OCI-LY3 (cell line): Measurements from ENCODE around the gene FBN3.

Experiments
- H2AFZ ChIP-seq: fragments of 200-600, 300-600 bp; shearing (Covaris generic); 2 replicates; pipeline ENCODE4 v1.6.0; 2014; ENCODE audit warnings: antibody characterized with exemption, low read depth, low read length
- H3K27ac ChIP-seq: fragments of 200-600, 300-600 bp; sonication (generic); 2 replicates; pipeline ENCODE4 v1.5.1; 2014; ENCODE audit warnings: mild to moderate bottlenecking, low read length, moderate library complexity, mixed read lengths
- H3K27me3 ChIP-seq: fragments of 200-600, 300-600 bp; sonication (generic); 2 replicates; pipeline ENCODE4 v1.6.1; 2014; ENCODE audit warnings: low read depth, low read length, mixed read lengths
- H3K36me3 ChIP-seq: fragments of 200-600, 300-600 bp; sonication (generic); replicated peaks from 2 replicates; pipeline ENCODE3; 2014; ENCODE audit warnings: low read depth, low read length, mixed read lengths
- H3K4me1 ChIP-seq: fragments of 300-600, 200-600 bp; sonication (generic); 2 replicates; pipeline ENCODE4 v1.6.1; 2014; ENCODE audit warnings: low read length, mixed read lengths
- H3K4me2 ChIP-seq: fragments of 200-600, 300-600 bp; sonication (generic); 2 replicates; pipeline ENCODE4 v1.6.1; 2014; ENCODE audit warnings: low read length, mixed read lengths
- H3K4me3 ChIP-seq: fragments of 300-600, 200-600 bp; sonication (generic); 2 replicates; pipeline ENCODE4 v1.5.1; 2014; ENCODE audit warnings: antibody characterized with exemption, mild to moderate bottlenecking, low read length, moderate library complexity
- H3K79me2 ChIP-seq: fragments of 300-600, 200-600 bp; shearing (Covaris generic); 2 replicates; pipeline ENCODE4 v1.6.1; 2014; ENCODE audit warnings: mild to moderate bottlenecking, low read length, mixed read lengths
- H3K9ac ChIP-seq: fragments of 300-600, 200-600 bp; shearing (Covaris generic); 2 replicates; pipeline ENCODE4 v1.6.0; 2014; ENCODE audit warnings: mild to moderate bottlenecking, low read length, moderate library complexity
- H3K9me3 ChIP-seq: fragments of 200-600, 300-600 bp; shearing (Covaris generic); 2 replicates; pipeline ENCODE4 v1.6.1; 2014; ENCODE audit warnings: low read length, mixed read lengths; ENCODE audit not compliant: insufficient read depth
- H4K20me1 ChIP-seq: fragments of 200-600, 300-600 bp; sonication (generic); 2 replicates; pipeline ENCODE4 v1.6.1; 2016; ENCODE audit warnings: low read length, mixed read lengths; ENCODE audit not compliant: insufficient read depth
- EZH2phosphoT487 ChIP-seq: fragments of 200-600 bp; shearing (Covaris generic); IDR thresholded peaks from 2 replicates; pipeline ENCODE4 v1.6.1; 2018; ENCODE audit warnings: antibody characterized with exemption, mixed run types, low read depth
- TF ChIP-seq, protein P1 (sequence below): fragments of 200-600, 300-600 bp; sonication (generic); IDR thresholded peaks from 2 replicates; pipeline ENCODE4 v1.5.1; 2014; ENCODE audit warnings: antibody characterized with exemption, low read length, low read depth

Gene FBN3

DNA sequence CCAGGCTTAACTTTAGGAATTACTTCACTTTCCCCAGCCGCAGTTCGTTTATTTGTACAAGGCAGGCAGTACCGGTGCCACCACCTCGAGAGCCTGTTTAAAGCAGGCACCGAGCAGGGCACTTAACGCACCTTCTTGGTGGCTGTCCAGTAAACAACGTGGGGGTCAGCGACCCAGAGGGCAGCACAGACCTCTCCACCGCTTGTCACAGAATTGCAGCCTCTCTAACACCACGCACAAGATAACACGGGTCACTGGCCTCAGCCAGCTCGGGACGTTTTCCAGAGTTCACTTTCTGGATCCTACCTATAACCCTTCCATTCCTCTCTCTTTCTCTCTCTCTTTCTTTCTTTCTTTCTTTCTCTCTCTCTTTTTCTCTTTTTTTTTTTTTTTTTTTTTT is 127.1 kb downstream of the FBN3 start:
- Histone ChIP-seq H3K79me2 (no peaks in the 10 kb centered on the region), H3K27ac (no peak overlapping the region), H3K4me2 (no peak overlapping the region), H3K4me3 (no peak overlapping the region), H3K9ac (no peak overlapping the region), H3K27me3 (no peaks in the 10 kb centered on the region), H3K9me3 (no peaks in the 10 kb centered on the region), H3K4me1 (peaks cover 5% of the 10 kb centered on the region; the same call in 1 of the 2 replicates), H4K20me1 (no peaks in the 10 kb centered on the region; the same call in 1 of the 2 replicates), H3K36me3 (no peaks in the 10 kb centered on the region), H2AFZ (no peak overlapping the region)
- TF ChIP-seq, protein P1, sequence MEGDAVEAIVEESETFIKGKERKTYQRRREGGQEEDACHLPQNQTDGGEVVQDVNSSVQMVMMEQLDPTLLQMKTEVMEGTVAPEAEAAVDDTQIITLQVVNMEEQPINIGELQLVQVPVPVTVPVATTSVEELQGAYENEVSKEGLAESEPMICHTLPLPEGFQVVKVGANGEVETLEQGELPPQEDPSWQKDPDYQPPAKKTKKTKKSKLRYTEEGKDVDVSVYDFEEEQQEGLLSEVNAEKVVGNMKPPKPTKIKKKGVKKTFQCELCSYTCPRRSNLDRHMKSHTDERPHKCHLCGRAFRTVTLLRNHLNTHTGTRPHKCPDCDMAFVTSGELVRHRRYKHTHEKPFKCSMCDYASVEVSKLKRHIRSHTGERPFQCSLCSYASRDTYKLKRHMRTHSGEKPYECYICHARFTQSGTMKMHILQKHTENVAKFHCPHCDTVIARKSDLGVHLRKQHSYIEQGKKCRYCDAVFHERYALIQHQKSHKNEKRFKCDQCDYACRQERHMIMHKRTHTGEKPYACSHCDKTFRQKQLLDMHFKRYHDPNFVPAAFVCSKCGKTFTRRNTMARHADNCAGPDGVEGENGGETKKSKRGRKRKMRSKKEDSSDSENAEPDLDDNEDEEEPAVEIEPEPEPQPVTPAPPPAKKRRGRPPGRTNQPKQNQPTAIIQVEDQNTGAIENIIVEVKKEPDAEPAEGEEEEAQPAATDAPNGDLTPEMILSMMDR, result no peak
- no peak for TF ChIP-seq EZH2phosphoT487

DNA sequence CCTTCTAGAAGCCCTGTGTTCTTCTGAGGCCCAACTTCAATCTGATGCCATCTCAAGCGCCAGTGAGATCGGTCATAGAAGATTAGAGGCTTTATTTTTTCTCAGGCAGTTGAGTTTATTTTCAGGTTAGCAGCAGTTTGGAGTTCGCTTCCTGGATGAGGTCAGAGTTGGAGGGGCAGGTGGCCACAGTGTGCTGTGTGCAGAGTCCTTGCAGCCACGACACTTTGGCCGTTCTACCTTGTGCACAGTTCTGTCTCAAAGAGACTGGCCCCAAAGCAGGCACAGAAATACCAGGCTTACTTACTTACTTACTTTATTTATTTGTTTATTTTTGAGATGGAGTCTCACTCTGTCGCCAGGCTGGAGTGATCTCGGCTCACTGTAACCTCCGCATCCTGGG is 128.0 kb downstream of the FBN3 start:
- Histone ChIP-seq H3K4me1 (peaks cover 5% of the 10 kb centered on the region; the same call in 1 of the 2 replicates), H4K20me1 (no peaks in the 10 kb centered on the region; the same call in 1 of the 2 replicates), H3K79me2 (no peaks in the 10 kb centered on the region), H3K9me3 (no peaks in the 10 kb centered on the region), H3K36me3 (no peaks in the 10 kb centered on the region), H3K27me3 (no peaks in the 10 kb centered on the region), H2AFZ (no peak overlapping the region), H3K4me3 (no peak overlapping the region), H3K9ac (no peak overlapping the region), H3K27ac (no peak overlapping the region), H3K4me2 (no peak overlapping the region)
- TF ChIP-seq EZH2phosphoT487, result no peak
- TF ChIP-seq, protein P1, result no peak

DNA sequence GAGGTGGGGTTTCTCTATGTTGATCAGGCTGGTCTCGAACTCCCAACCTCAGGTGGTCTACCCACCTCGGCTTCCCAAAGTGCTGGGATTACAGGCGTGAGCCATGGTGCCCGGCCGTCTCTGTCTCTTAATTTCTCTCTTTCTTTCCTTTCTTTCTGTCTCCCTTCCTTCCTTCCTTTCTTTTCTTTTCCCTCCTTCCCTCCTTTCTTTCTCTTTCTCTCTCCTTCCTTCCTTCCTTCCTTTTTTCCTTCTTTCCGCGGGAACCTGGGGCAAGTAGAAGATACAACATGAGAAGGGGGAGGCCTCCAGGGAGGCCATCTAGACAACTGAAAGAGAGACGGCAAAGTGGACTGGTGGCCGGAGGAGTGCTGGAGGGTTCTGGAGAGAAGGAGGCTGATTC is 128.7 kb downstream of the FBN3 start:
- no peaks in the 10 kb centered on the region for H3K9me3 ChIP-seq
- H3K4me2 ChIP-seq, result no peak overlapping the region
- no peaks in the 10 kb centered on the region; the same call in 1 of the 2 replicates for H4K20me1 ChIP-seq
- no peaks in the 10 kb centered on the region for H3K27me3 ChIP-seq
- H3K27ac ChIP-seq, result no peak overlapping the region
- H3K36me3 ChIP-seq, result no peaks in the 10 kb centered on the region
- no peak overlapping the region for H3K4me3 ChIP-seq
- H3K9ac ChIP-seq, result no peak overlapping the region
- H2AFZ ChIP-seq, result no peak overlapping the region
- H3K79me2 ChIP-seq, result no peaks in the 10 kb centered on the region
- TF ChIP-seq EZH2phosphoT487, result no peak
- TF ChIP-seq, protein P1, result no peak
- H3K4me1 ChIP-seq, result peaks cover 5% of the 10 kb centered on the region; the same call in 1 of the 2 replicates

DNA sequence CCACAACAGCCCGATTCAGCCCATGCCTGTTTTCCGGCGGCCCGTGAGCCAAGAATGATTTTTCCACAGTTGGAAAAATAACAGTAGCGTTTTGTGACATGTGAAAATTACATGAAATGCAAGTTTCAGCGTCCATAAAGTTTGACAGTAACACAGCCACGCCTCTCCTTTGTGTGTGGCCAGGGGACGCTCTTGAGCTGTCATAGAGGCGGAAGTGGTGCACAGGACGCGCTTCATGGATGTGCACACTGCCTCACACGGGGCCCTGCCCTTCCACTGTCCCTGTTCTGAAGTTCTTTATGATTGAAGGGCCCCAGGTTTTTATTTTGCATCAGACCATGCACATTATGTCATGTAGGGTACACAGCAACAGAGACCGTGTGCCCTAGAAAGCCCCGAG is 131.6 kb downstream of the FBN3 start:
- Histone ChIP-seq H2AFZ (0 out of 2 replicates have a peak overlapping the region, but pooled peaks have one; percentile 49), H3K79me2 (no peaks in the 10 kb centered on the region), H3K9ac (no peak overlapping the region), H3K27me3 (no peaks in the 10 kb centered on the region), H3K4me1 (peaks cover 5% of the 10 kb centered on the region; the same call in 1 of the 2 replicates), H3K4me3 (peak overlapping the region; percentile 34; the same call in 1 of the 2 replicates), H3K27ac (no peak overlapping the region), H3K36me3 (no peaks in the 10 kb centered on the region), H3K9me3 (no peaks in the 10 kb centered on the region), H3K4me2 (peak overlapping the region; percentile 59), H4K20me1 (no peaks in the 10 kb centered on the region; the same call in 1 of the 2 replicates)
- TF ChIP-seq EZH2phosphoT487, result no peak
- TF ChIP-seq, protein P1, result peak; percentile 69
